Stimulated activated CD4-positive, alpha-beta T cell treated with anti-CD3 and anti-CD28 coated beads, Interleukin-12 subunit alpha, Interleukin-12 subunit beta, amount 100 ng/mL, for 48 hours (primary cell): ENCODE results near the gene HOXC5.

ENCODE experiments used
- DNase-seq, 3 donors: peaks; one replicate each; pipeline ENCODE4 v3.0.0-alpha.2; 2020; ENCODE audit warnings: low read depth in 2 of 3, low spot score in 1 of 3

Gene HOXC5

DNA sequence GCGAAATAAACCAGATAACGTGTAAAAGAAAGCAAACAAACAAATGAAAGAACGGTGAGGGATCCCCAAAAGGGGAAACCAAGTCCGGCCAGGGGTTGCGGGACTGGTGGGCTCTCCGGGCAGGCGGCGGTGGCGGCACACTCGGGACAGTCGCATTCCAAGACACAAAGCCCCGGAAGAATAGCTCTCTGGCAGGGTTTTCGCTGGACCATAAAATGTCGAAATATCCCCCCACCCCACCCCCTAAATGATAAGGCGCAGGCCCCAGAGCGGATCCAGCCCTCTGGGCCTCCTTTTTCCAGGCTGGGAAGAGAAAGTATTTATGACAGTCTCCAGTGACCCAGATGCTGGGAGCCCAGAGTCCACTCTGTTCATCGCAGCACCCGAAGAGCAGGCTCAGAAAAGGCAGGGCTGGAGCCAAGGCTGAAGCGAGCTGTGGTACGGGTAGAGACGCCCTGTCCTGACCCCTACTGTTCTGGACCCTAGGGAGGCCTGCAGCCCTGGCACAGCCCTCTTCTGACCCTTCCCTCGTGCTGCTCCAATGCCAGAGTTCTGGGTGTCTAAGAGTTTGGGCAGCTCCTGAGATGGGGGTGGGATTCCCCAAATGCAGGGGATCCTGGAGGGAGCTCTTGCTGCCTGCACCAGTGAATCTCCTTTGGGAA, 26.2 kb upstream of the HOXC5 start:
- DNase-seq: no peak

DNA sequence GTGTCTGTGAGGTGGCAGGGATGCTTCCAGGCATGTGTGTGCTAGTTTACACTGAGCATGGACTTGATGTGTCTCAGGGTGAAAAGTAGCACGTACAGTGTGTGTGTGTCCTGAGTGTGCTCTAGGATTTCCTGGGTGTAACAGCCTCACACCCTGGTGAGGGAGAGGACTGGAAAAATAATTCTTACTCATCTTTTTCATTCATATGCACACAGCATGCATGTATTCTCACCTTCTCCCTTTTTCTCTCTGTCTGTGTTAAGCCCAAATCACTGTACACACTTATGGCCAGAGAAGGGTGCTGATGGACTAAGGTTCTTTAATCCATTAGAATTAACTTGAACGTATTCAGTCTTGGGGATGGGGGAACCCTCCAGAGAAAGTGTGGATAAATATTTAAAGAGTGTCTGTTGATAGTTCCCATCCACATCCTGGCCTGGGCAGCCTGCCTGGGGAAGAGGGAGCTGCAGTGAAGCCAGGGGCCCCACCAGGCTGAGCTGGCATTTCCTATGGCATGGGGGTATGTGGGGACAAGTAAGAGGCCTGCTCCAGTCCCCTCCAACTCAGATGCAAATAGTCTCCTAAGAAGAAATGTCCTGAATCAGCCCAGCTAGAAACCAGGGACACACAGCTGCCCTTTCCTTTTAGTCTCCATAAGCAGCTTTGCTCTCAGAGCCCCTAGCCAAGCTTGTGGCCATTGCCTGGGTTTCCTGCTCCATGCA, 25.2 kb upstream of the HOXC5 start:
- no peak for DNase-seq

DNA sequence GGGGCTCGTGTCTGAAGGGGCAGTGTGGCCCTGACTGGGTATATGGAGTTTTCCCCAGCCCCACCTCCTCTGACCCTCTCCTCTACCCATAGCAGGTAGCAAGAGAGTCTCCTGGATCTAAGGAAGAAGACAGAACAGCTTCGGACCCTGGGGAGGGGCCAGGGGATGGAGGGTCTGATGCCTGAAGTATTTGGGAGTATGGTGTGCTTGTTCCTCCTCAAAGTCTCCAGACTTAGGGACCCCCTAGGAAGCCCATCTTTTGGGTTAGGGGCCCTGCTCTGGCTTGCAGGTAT, 24.6 kb upstream of the HOXC5 start:
- no peak for DNase-seq

DNA sequence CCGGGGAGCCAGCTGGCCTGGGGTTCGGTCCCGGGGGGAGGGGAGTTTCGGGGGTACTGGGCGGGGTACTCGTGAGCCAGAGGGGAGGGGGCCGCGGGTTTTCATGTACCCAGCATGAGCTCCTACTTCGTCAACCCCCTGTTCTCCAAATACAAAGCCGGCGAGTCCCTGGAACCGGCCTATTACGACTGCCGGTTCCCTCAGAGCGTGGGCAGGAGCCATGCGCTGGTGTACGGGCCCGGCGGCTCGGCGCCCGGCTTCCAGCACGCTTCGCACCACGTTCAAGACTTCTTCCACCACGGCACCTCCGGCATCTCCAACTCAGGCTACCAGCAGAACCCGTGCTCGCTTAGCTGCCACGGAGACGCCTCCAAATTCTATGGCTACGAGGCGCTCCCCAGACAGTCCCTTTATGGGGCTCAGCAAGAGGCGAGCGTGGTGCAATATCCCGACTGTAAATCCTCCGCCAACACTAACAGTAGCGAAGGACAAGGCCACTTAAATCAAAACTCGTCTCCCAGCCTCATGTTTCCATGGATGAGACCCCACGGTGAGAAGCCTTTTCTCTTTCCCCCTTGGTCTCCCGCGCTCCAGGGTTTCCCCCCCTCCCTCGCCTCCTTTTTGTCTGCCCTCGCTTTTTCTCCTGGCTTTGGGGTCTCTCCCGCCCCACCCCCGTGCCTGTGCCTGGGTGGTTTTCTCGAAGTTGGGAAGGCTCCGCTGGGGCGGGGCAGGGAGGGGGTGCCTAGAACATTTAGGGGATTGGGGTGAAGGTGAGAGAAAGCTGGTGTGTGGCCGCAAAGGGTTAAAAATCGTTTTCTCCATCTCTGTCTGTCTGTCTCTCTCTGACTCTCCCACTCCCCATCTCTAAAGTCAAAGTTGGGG, 23.4 kb upstream of the HOXC5 start:
- DNase-seq: no peak

DNA sequence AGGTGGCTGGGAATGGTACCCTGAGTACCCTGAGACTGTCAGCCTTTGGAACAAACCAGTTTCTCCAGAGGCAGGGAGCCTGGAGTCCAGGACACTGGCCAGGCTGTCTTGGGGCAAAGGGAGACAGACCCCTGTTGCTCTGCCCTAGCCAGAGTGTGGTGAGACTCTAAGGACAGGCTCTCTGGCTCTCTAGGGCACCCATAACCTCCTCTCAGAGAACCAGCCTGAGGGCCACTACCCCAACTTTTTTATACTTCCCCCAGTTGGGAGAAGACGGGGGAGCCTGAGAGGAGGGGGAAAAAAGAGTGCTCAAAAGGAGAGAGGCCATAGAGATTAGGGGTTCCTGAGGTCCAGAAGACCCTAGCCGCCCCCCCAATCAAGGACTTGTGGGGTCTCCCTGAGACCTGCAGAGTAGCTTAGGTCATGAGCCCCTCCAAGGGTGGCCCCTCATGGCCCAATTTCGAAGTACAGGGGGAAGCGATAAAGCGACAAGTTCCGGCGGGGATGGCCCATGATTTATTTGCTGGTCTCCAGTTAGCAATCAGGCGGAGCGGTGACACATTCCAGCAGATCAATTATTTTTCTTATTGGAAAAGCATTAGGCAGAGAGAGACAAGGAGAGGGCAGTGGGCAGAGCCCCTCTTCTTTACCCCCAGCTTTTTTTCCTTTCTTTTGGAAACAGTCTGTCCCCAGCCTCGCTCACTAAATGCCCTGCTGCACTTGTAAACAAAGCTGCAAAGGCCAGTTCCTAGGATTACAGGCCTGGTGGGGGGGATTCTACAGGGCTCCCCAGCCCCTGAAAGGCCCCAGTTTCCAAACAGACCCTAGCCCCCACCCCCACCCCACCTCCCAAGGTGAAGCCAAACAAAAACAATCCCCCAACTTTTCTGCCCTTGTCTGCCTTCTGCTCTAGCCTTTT, 22.5 kb upstream of the HOXC5 start:
- DNase-seq: no peak

DNA sequence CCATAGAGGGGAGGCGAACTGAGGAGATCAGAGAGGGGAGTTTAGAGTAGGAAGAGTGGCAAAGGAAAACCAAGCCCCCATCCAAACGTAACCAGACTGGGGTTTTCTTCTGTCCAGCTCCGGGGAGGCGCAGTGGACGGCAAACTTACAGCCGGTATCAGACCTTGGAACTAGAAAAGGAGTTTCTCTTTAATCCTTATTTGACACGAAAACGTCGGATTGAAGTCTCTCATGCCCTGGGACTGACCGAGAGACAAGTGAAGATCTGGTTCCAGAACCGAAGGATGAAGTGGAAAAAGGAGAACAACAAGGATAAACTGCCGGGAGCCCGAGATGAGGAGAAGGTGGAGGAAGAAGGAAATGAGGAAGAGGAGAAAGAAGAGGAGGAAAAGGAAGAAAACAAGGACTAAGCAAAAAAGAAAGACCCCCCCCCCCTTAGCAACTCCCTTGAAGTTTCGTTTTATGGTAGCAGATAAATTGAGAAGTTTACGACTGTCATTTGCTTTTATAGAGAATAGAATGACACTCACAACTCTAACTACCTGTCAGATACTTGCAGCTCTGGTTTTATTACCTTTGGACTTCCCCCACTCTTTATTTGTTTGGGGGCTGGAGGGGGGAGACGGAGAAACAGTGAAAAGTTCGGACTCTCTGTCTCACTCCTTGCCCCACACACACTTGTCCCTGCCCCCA, 21.7 kb upstream of the HOXC5 start:
- DNase-seq: no peak

DNA sequence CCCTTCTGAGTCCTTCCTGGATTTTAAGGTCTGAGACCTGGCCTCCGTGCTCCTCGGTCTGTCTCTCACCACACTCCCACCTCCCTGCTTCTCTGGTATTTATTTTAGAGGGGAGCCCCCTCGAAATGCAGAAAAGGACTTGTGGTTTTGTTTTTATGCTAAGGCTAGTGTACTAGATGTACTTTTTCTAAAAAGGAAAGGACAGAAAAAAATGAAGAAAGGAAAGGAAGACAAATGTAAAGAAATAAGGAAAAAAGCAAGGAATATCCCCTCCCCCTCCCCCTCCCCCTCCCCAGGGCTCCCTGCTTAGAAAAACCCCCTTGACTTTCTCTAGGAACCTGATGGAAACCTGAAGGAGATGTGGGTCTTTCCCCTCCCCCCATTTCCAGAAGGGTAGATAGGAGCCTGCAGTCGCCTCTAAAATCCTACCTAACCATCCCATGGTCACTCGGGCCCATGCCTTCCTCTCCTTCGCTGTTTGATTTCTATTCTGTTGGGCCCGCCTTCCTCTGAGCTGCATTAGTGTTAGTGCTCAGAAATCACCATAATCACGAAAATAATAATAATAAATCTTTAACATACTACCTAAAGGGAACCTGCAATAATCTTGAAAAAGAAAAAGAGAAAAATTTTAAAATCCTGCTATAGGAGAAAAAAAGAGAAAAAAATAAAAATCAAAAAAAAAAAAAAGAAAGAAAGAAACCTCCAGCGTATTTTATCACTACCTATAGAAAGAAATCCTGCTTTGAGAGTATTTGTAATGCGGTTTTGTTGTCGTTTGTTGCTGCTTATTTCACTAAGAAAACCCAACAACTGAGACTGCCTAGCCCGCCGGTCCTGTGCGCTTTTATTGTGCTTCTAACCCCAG, 21.0 kb upstream of the HOXC5 start:
- no peak for DNase-seq

DNA sequence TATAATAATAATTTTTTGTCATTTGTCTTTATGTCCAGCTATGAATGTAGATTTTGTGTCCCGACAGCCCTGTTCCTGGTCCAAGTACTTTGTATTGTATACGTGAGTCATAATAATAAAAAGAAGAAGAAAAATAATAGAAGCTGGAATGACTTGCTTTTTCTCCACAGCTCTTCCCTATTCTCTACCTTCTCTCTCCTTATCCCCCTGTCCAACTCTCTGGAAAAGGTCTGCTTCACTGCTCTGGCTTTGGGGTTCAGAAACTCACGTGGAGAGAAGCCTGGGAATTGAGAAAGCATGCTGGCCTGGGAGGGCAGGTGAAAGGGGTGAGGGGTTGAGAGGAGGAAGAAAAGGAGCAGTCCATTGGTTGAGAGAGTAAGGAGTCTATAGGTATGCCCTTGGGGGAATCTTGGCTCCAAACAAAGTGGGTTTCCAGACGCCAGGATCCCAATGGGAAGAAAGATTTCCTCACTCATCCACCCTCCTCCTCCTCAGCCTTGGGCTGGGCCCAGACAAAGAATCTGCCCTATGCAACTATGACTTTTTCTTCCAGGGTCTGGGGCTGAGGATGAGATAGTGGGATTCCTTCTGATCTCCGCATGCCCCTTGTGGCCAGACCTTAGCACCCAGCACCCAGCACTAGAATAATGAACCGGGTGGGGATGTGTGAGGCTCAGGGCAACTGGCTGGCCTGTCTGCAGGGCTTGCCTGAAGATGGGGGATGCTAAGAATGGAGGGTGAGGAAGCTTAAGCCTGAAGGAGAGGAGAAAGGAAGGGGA, 20.0 kb upstream of the HOXC5 start:
- no peak for DNase-seq

DNA sequence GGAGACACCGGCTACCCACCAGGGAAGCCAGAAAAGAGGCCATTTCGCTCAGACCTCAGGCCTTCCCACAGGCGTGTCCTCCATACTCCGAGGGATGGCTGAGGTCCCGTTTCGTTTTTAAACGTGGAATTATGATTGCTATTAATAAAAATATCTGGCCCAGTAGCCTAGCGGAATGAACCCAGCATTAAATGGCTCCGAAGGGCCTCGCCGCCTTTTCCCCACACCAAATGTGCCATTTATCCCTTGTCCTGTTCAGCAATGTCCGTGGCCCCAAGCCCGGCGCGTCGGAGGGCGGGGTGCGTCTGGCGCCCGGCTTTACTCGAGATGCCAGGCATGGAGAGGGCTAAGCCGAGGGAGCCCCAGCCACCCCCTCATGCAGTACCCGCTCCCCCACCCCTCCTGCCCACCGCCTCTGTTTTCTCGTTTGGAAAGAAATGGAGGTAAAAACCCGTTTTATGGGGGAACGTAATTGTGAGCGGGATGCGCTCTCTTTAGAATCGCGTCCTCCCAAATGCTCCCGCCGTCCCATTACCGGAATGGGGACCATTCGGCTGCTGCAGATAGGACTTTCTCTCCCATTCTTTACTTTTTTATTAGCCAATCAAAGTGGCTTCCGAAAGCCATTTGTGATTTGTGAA, 18.4 kb upstream of the HOXC5 start:
- no peak for DNase-seq

DNA sequence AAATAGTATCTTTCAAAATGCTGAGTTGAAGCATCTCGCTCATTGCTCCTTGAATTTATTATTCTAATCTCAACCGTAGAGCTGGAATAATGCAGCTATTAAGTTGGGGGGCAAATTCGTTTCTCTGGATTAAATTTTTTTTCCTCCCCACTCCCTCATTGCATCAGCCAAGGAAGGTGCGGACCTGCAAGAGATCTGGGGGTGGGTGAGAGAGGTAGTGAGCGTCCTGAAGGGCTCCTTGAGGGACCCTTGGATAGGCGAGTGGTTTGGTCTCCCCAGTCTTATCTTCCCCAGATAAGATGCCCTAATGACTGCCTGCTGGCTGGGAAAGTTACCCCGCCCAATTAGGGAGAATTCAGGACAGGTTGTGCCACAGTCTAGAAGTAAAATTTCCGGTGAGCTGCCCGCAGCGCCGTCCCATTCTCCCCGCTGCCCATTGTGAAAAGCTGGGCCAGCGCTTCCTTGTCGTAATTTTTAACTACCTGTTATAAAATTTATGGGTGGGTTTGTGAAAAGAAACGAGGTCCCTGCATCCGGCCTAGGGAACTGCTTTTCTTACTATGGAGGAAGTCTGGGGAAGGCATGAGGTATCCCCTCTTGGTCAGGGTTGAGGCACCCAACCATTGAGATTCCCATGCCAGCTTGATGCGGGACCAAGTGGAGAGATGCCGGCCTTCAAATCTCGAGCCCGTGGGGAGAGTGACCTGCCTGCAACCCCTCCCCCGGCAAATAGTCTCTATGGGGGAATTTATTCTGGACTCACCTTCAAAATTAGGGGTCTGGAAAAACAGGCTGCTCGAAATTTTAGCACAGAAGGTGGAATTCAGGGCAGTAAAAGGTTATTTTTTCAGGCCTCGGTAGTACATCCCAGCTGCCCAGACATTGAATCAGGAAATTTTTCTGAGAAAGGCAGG, 17.6 kb upstream of the HOXC5 start:
- no peak for DNase-seq

DNA sequence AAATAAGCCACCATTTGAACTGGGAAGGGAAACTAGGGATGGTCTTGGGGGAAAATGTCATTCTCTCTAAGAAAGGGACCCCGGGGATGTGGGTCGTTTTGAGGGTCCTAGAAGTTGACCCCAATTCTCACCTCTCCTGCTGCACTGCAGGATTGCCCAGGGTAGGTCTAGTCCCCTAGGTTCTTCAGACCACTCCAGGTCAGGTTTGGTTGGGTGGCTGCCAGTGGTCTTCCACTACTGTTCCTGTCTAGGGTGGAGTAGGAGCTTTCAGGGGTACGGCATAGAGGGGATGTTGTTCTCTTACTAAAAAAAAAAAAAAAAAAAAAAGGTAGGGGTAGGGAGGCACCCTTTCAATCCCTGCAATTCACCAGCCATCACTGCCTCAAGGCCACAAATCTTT, 16.8 kb upstream of the HOXC5 start:
- DNase-seq: no peak

DNA sequence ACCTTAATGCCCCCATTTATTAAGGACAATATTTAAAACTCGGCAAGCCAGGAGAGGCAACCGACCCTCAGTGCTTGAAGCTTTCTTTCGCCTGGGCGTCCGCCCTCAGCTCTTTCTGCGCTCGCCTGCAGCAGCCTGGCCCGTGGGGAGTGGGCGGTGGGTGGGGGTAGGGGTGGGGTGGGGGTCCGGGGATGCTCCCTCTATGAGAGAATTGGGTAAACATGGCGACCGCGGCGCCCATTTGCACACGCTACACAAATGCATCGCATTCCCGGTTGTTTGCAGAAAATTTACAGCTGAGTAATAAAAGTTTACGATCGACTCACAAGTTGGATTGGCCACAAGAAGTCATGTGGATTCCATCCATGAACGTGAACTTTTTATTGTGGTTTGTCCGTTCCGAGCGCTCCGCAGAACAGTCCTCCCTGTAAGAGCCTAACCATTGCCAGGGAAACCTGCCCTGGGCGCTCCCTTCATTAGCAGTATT, 16.3 kb upstream of the HOXC5 start:
- no peak for DNase-seq

DNA sequence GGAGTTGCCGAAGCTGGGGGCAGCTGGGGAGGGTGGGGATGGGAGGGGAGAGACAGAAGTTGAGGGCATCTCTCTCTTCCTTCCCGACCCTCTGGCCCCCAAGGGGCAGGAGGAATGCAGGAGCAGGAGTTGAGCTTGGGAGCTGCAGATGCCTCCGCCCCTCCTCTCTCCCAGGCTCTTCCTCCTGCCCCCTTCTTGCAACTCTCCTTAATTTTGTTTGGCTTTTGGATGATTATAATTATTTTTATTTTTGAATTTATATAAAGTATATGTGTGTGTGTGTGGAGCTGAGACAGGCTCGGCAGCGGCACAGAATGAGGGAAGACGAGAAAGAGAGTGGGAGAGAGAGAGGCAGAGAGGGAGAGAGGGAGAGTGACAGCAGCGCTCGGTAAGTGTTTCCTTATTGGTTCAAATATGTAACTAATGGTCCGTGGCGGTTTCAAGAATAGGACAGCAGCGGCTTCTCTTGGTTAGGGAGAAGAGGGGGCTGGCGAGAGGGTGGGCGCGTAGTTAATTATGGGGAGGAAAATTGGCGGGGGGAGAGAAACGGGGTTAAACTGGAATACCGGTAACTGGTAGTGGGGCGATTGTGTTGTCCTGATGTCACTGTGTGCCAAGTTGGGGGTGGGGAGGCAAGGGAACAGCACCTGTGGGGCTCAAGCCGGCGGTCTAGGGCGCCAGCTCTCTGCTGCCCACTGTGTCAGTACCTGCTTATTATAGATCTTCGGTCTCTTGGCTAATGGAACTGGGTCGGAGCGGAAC, 15.6 kb upstream of the HOXC5 start:
- no peak for DNase-seq

DNA sequence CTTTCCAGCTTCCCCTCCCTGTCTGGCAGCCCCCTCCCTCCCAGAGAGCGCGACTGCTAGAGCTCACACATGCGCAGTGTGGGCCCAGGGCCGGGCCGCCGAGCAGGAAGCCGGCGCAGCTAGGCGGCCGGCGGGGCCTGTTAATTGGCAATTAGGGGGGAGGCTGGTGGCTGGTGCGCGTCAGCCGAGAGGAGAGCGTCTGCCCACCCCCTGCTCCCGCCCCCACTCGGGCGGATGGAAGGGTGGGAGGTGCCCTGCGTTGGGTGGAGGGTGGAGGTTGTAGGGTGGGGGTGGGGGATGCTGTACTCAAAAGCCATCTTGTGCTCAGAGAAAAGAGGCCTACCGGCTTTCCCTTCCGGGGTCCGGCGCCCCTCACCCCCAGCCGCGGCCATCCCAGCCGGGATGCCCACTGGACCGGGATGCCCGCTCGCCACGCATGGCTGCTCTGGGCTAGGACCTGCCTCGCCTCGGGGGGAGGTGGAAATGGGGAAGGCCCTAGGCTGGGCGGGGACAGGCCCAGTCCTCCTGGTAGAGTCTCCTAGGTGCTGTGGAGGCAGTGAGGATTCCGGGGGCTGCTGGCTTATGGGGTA, 14.9 kb upstream of the HOXC5 start:
- peak; percentile 45 to 58 (median 47) for DNase-seq

DNA sequence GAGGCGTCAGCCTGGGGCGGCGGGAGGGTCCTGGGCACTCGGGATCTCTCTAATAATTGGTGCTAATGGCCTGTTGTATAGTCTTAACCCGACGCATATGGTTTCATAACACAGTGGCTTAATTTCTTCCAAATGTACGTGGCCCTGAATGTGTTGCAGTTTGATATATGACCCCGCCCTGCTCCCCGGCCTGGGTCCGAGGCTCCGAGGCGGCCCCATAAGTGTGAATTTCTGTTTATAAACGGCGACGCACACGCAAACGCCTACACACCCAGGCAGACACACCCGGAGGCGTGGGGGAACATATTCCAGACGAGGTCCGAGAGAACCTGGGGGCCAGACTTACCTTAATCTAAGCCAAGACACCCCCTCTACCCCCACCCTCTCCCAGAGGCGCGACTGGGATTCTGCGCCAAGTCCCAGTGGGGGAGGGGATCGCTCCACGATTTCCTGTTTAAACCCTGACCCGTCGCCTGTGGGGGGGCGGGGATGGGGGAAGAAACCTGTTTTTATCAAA, 14.3 kb upstream of the HOXC5 start:
- DNase-seq: no peak
